Forelimb muscle (tissue), 1 donor: ENCODE data around the gene MED6. TPM values are rescaled to one million over a fixed set of nuclear protein-coding genes. Genes with fewer than 3 reads are reported as not detected.
A peak's percentile ranks its signal among the peaks of the same experiment; 100 is the strongest.

Experiments
- DNase-seq: peaks from one replicate; pipeline ENCODE4 v3.0.0-alpha.2; 2013; ENCODE audit warnings: low read depth
- polyA plus RNA-seq: library from polyadenylated mRNA; unstranded; fragments of 120-200 nt; gene quantifications from one replicate; pipeline ENCODE4 v1.2.1, GENCODE V29; 2013; ENCODE audit not compliant: insufficient read length

The MED6 gene
- polyA plus RNA-seq, result 28.8 TPM

DNA sequence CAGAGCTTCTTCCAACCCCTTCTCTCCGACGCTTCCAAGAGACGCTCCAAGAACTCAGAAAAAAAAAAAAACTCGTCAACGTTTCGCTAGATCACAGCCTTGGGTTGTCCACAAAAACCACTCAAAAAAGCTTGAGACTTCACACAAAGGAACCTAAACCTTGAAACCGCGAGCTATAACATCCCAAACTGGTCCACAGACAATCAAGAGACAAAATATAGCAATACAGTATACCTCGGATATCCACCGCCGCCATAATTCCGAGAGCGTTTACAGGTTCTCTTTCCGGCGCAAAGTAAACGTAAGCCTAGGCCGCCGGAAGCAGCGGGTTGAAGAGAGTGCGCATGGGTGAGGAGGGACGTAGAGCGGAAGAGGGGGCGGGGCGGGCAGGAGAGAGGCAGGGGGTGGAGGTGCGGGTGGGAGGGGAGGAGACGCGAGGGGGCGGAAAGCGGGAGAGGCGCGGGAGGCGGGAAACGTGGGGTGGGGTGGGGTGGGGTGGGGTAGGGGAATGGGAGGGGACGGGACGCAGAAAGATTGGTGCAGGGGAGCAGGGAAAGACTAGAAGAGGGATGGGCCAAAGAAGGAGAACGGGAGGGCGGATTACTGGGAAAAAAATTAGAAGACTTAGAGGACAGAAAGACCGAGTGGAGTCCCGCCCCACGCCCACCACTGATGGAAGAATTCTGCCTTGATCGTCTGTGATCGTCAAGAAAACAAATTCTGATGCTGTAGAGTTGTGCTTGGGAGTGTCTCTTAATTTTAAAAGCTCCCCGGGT, at the start of gene MED6:
MED6 (minus strand) TSS at position 274 of the 776 bp plus-strand sequence; CDS start at position 256, 18 bp downstream.
- peak; percentile 83 for DNase-seq

GRCh38 chr14:70649803-70650202, 49.3 kb upstream of the MED6 start:
- no peak for DNase-seq

DNA sequence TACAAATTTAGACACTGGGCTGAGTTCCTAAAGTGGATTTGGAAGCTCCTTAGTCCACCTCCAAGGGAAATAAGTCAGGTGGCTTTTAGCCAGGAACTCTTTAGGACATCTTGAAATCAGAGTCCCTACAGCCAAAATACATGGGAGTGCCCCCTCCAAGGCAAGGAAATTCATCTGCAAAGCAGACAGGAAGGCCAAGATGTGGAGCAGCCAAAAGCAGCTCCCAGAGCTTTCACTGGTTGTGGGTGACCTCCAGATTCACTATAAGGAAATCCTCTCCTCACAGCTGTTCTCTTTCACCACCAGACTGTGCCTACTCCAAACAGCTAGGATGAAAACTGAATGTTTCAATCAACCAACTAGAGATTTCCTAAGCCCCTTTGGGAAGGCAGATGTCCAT, 47.9 kb upstream of the MED6 start:
- no peak for DNase-seq

DNA sequence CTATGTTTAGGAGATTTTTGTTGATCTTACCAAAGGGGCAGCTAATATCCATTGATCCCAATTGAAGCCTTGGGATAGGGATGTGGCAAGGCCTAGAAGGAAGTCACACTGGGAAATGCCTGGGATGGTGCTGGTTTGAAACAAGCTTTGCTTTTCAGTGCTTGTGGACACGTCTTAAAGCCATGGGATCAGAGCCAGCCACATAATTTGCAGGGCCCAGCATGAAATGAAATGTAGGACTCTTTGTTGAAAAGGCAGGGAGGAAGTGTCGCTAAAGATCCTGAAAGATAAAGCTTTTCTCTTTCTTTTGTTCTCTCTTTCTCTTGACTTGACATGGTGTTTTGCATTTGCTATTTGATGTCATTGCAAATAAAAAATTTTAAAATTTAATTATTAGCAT, 46.2 kb upstream of the MED6 start:
- DNase-seq, result no peak

GRCh38 chr14:70645892-70646291, 45.4 kb upstream of the MED6 start:
- no peak for DNase-seq

- DNase-seq, result no peak
Measured at GRCh38 chr14:70643967-70644366, 43.5 kb upstream of the MED6 start.

- no peak for DNase-seq
Measured at GRCh38 chr14:70642303-70643235, 42.1 kb upstream of the MED6 start.

GRCh38 chr14:70641548-70642302, 41.3 kb upstream of the MED6 start, which contains the start of gene TTC9:
Gene TTC9 (plus strand): TSS chr14:70641916. CDS start chr14:70642130, 214 bp downstream.
- DNase-seq, result no peak

DNA sequence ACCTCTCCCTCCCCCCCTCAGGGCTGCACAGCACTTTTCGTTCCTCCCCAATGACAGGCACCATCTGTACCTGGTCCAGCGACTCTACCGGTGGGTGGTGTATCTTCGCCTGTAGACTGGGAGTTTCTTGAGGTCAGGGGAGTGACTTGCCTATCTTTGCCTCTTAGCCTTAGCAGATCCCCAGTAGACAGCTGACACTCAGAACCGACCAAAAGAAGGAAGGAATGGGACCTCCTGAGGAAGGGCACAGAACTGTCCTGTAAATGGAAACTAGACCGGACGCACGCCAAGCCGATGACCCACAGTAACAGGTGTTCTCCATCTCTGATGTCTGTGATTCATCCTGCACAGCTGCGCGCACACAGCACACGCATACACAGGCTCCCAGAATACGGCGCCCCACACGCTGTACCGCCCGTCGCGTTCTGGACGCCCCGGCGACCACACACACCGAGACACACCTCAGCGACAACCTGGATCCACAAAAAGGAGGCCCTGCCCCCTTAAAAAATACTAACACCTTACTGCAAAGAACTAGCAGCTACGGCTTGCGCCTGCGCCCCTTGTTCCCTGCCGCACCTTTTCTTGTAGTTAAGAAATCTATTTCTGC, 40.6 kb upstream of the MED6 start:
- DNase-seq, result no peak

DNA sequence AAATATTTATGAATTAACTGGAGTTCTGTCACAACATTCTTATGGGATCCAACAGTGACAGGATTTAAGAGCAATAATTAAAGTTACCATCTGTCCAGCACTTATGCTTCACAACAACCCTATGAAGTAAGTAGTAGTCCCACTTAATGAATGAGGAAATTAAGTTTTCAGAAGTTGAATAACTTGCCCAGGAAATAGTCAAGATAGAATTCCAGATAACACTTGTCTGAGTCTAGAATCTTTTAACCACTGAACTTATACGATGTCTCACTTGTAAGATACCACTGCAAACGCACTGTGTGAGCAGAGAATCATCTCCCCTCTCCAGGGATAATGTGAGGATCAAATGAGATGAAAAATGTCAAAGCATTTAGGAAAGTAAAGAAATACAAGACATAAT, 38.0 kb upstream of the MED6 start:
- DNase-seq, result no peak

GRCh38 chr14:70635971-70636595, 35.6 kb upstream of the MED6 start:
- DNase-seq, result no peak

DNA sequence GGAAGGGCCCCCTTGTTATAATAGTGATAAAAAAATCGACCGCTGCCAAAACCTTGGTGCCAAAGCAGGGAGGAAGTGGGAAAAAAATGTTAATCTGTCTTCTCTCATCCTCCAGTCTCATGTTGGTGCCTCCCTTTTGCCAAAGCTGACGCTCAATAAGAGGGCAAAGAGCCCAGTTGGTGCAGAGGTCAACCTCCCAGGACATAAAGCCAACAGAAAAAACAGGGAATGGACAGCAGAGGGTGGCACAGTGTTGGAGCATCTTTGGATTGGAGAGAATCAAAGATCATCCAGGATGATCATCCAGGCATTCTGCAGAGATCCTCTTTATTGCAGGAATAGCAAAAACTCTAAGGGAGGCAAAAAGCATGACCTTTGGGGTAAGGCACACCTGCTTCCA, 31.5 kb upstream of the MED6 start:
- DNase-seq, result no peak

GRCh38 chr14:70624972-70625371, 24.5 kb upstream of the MED6 start:
- no peak for DNase-seq

DNA sequence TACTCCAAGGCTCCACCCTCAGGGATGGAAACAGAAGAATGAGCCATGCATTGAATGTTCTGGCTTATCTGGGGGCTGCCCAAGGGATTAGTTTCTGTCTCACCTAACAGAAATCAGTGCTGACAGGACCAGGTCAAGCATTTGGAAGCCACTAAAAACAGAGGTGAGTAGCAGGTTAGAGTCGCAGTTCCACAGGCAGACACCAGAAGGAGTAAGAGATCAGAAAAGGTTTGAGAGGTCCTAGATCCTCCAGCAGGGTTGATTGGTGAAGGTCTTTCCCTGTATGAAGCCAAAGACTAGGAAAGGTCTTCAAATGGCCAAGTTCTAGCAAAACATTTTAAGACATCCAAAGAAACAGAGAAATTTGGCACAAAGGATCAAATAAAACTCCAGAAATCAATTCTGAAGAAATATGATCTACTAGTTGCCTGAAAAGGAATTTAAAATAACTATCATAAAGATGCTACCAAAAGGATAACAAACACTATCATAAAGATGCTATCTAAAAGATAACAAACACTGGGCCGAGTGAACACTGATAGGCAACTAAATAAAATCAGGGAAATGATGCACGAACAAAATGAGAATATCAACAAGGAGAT, 21.8 kb upstream of the MED6 start:
- DNase-seq, result no peak

GRCh38 chr14:70619708-70620107, 19.3 kb upstream of the MED6 start:
- no peak for DNase-seq

DNA sequence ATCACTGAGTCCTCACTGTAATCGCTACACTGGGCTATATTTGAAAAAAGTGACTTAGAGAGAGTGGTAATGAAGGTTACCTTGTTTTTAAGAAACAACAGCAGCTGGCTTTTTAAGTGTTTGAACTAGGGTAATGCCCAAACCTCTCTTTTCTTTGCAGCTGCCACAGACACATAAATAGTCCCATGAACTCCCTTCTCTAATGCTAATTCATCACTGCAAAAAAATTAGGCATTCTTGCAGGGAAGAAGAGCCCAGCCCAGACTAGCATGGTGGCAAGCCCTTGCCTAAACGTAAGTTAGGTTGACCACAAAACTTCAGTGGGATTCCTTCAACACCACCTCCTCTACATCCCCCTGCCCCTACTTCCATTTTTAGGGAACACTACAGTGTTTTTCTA, 17.9 kb upstream of the MED6 start:
- no peak for DNase-seq

GRCh38 chr14:70616646-70617045, 16.2 kb upstream of the MED6 start:
- DNase-seq, result no peak

- DNase-seq, result no peak
Measured at GRCh38 chr14:70611216-70611615, 10.8 kb upstream of the MED6 start.

GRCh38 chr14:70602254-70602653, 1.8 kb upstream of the MED6 start:
- DNase-seq, result no peak

DNA sequence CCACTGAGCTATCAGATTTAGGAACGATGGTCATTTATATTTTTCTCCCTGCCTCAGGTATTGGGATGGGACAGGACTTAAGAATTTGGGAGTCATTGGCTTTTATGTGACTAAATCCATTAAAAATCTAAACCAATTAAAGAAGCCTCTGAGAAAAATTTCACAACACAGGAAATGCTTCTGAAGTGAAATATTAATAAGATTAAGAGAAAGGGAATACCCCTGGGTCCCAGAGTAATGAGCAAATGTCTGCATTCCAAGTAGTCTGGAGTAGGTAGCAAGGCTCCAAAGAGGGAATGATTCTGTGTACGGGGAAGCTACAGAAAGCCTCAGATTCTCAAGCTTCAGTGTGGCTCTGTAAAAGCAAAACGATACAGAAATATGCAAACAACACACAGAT, 707 bp upstream of the MED6 start:
- no peak for DNase-seq

DNA sequence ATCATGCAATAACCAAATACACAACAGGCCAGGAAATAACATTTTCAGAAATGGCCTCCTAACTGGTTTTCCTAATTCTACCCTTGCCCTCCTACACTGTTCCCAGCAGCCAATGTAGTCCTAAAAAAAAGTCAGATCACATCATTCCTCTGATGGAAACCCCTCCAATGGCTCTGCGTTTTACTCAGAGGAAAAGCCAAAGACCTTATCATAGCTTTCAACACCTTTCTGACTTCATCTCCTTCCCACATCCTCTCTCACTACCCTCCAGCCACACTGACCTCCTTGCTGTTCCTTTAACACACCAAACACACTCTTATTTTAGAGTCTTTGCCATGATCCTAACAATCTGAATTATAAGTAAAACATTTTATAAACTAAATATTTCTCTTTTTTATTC, 1.1 kb downstream of the MED6 start:
- DNase-seq, result no peak
